Muscle of arm (tissue), 12 donors: ENCODE measurements around the gene KIAA1210. TPM values are rescaled to one million over a fixed set of nuclear protein-coding genes. Genes with fewer than 3 reads are reported as not detected.
"Not testable (repeated sequence)": the region's sequence is repeated elsewhere in the genome, so short reads cannot be mapped to it uniquely, and the experiment has no call there.

ENCODE experiments used
- DNase-seq: peaks from one replicate; pipeline ENCODE4 v3.0.0-alpha.2; 2013
- polyA plus RNA-seq, 12 donors: library from polyadenylated mRNA; unstranded; fragments of 120-200 nt; gene quantifications; one replicate each; pipeline ENCODE4 v1.2.1, GENCODE V29; 2013; ENCODE audit not compliant: insufficient read length in 12 of 12

The KIAA1210 gene
- polyA plus RNA-seq, 12 donors = 0.15 to 0.41 (median 0.23) TPM; not detected in 2

DNA sequence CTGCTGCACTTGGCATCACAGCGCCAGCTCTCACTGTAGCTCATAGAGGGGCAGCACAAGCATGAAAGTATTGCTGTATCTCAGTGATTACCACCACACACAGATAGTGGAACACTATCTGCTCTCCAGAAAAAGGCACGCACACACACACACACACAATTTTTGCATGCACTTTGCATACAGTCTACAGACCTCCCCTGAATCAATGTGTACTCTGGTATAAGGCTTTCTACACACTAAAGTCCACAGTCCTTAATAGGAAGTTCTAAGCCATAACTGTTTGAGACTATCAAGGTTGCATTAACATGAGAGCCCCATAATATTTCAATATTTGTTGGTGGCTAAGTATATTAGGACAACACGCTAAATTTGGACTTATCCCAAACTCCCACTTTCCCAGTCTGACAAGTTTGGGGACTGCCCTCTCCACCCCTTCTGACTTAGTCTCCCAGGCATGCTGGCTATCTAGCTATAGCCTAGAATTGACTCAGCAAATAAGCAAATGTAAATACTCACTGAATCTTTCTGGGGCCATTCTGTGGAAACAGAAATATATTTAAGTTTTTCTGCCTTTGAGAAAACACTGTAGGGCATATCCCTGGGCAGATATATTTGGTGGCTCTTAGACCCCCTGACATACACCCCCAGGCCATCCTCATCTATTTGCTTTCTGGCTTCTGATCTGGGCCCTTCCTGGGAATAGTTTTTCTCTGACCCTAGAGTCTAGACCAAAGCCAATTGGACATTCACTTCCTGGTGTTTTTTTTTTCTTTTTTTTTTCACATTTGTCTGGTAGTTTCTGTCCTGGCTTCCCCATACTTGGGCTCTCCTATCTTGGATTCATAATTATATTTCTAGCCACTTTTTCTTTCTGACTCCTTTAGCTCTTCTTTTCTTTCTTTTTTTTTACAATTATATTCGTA, 91.2 kb downstream of the KIAA1210 start:
- no peak for DNase-seq

- DNase-seq = no peak
These were observed 96.6 kb downstream of the KIAA1210 start for GRCh38 chrX:119030990-119031389.

- not testable (repeated sequence) for DNase-seq
These were observed 98.0 kb downstream of the KIAA1210 start for GRCh38 chrX:119029656-119030055.

- no peak for DNase-seq
These were observed 98.8 kb downstream of the KIAA1210 start for GRCh38 chrX:119028733-119029330.

Other genes starting within 250 kb of the KIAA1210 start
- 1 to 10 TPM in 9 of 12 donors, under 1 TPM in 1, not detected in 2; 0.98 to 3.5 (median 2.1) TPM for gene LONRF3, start 153.2 kb downstream of the KIAA1210 start, polyA plus RNA-seq
- not detected for gene CT47C1, start 54.8 kb downstream of the KIAA1210 start, polyA plus RNA-seq
- 100 to 1,000 TPM in 7 of 12 donors, 10 to 100 TPM in 4, not detected in 1; 85.4 to 188 (median 108) TPM for gene PGRMC1, start 108.5 kb upstream of the KIAA1210 start, polyA plus RNA-seq